ENCODE data around the gene ROR1. TPM values are rescaled to one million over a fixed set of nuclear protein-coding genes. Genes with fewer than 3 reads are reported as not detected.

The ROR1 gene
- total and polyA plus RNA-seq, 2 donors (not counting 1 experiment from before 2014, with no cell fraction given) = 0.46 to 16.0 TPM

DNA sequence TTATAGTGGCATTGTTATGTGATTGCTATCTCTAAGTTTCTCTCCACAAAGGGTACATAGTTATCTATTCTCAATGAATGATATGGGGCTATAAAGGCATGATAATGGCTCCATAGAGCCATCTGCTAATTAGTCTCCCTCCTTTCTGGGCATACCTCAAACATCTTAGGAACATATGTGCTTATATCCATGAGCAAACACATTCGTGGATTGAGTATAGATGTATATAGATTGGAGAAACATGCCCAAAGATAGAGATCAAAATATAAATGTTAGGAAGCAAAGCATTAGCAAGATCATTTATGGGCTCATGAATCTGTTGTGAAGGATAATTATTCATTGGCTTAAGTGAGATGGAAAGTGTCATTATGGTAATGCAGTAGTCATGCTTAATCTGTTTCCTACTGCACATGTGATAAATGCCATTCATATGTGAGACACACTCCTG is 273.8 kb downstream of the ROR1 start:
- Histone ChIP-seq H4K20me1 (ENCODE audit: control insufficient read depth, insufficient read depth, low read length, poor library complexity, severe bottlenecking) (no peaks in the 10 kb centered on the region), H3K9me3 (ENCODE audit: control extremely low read depth in 1 of 3, control insufficient read depth in 2 of 3, insufficient read depth in 1 of 3, low read length in 2 of 3) (no peaks in the 10 kb centered on the region), H3K4me3 (ENCODE audit: control extremely low read depth in 1 of 5, extremely low read depth in 1 of 5, insufficient read depth in 1 of 5, low read depth in 2 of 5, low read length in 4 of 5) (no peak overlapping the region), H3K4me1 (ENCODE audit: control insufficient read depth in 2 of 2, insufficient read depth in 2 of 2, low read length in 2 of 2) (no peaks in the 10 kb centered on the region), H3K36me3 (replicated peaks in 1 of 2; ENCODE audit: control extremely low read depth in 1 of 2, control insufficient read depth in 1 of 2, extremely low read depth in 1 of 2, insufficient read depth in 2 of 2, low read length in 1 of 2) (no peaks in the 10 kb centered on the region), H3K27me3 (replicated peaks in 1 of 4; ENCODE audit: control extremely low read depth in 1 of 4, control insufficient read depth in 3 of 4, insufficient read depth in 4 of 4, low read length in 3 of 4) (no peaks in the 10 kb centered on the region), H3K9ac (ENCODE audit: low read length) (no peak overlapping the region), H2AFZ (ENCODE audit: insufficient read depth, low read depth, low read length, poor library complexity, severe bottlenecking) (no peak overlapping the region), H3K27ac (ENCODE audit: low read length in 2 of 2) (no peak overlapping the region), H3K79me2 (ENCODE audit: control insufficient read depth, insufficient read depth, low read length) (no peaks in the 10 kb centered on the region), H3K4me2 (replicated peaks; ENCODE audit: low read depth, low read length, poor library complexity, severe bottlenecking) (no peak overlapping the region)
- ChIA-PET CTCF (no interaction called here), POLR2A (no interaction called here)
- Mint-ChIP-seq H3K4me3 (no peak overlapping the region), H3K9me3 (ENCODE audit: insufficient read depth) (no peaks in the 10 kb centered on the region), H3K27me3 (peaks cover 9% of the 10 kb centered on the region), H3K4me1 (no peaks in the 10 kb centered on the region), H3K27ac (no peak overlapping the region)
- no CpG with 5 or more reads among the region's 1 CpG for WGBS (ENCODE audit: insufficient coverage)
- intact Hi-C loops (cut with micrococcal nuclease) = no loop called here
- DNase-seq (no peak), ATAC-seq (ENCODE audit: low read depth) (no peak)
- TF ChIP-seq, protein P1, sequence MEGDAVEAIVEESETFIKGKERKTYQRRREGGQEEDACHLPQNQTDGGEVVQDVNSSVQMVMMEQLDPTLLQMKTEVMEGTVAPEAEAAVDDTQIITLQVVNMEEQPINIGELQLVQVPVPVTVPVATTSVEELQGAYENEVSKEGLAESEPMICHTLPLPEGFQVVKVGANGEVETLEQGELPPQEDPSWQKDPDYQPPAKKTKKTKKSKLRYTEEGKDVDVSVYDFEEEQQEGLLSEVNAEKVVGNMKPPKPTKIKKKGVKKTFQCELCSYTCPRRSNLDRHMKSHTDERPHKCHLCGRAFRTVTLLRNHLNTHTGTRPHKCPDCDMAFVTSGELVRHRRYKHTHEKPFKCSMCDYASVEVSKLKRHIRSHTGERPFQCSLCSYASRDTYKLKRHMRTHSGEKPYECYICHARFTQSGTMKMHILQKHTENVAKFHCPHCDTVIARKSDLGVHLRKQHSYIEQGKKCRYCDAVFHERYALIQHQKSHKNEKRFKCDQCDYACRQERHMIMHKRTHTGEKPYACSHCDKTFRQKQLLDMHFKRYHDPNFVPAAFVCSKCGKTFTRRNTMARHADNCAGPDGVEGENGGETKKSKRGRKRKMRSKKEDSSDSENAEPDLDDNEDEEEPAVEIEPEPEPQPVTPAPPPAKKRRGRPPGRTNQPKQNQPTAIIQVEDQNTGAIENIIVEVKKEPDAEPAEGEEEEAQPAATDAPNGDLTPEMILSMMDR (IDR thresholded peaks at IDR 0.05) = no peak
- no peak for TF ChIP-seq EZH2 (IDR thresholded peaks at IDR 0.05; ENCODE audit: borderline replicate concordance, insufficient read depth, low read depth, low read length, poor library complexity, severe bottlenecking)

- intact Hi-C loops (cut with micrococcal nuclease) = loop anchor here (5.0 kb wide), 1 partner anchor 43 kb away; no protein-coding TSS in a partner anchor
- Mint-ChIP-seq H3K27me3 (no peaks in the 10 kb centered on the region), H3K4me3 (no peak overlapping the region), H3K9me3 (ENCODE audit: insufficient read depth) (no peaks in the 10 kb centered on the region), H3K27ac (no peak overlapping the region), H3K4me1 (no peaks in the 10 kb centered on the region)
- CTCF ChIA-PET = no interaction called here
- no peak overlapping the region for H3K4me3 ChIP-seq (ENCODE audit: control extremely low read depth in 1 of 5, extremely low read depth in 1 of 5, insufficient read depth in 1 of 5, low read depth in 2 of 5, low read length in 4 of 5)
- H3K9me3 ChIP-seq (ENCODE audit: control extremely low read depth in 1 of 3, control insufficient read depth in 2 of 3, insufficient read depth in 1 of 3, low read length in 2 of 3) = no peaks in the 10 kb centered on the region
- no peaks in the 10 kb centered on the region for H3K79me2 ChIP-seq (ENCODE audit: control insufficient read depth, insufficient read depth, low read length)
- H3K4me1 ChIP-seq (ENCODE audit: control insufficient read depth in 2 of 2, insufficient read depth in 2 of 2, low read length in 2 of 2) = no peaks in the 10 kb centered on the region
- no peak overlapping the region for H3K9ac ChIP-seq (ENCODE audit: low read length)
- no peak for ATAC-seq (ENCODE audit: low read depth)
- H3K27ac ChIP-seq (ENCODE audit: low read length in 2 of 2) = no peak overlapping the region
- no peaks in the 10 kb centered on the region for H4K20me1 ChIP-seq (ENCODE audit: control insufficient read depth, insufficient read depth, low read length, poor library complexity, severe bottlenecking)
- TF ChIP-seq EZH2 (IDR thresholded peaks at IDR 0.05; ENCODE audit: borderline replicate concordance, insufficient read depth, low read depth, low read length, poor library complexity, severe bottlenecking) = no peak
- TF ChIP-seq, protein P1 (IDR thresholded peaks at IDR 0.05) = no peak
- H3K36me3 ChIP-seq (replicated peaks in 1 of 2; ENCODE audit: control extremely low read depth in 1 of 2, control insufficient read depth in 1 of 2, extremely low read depth in 1 of 2, insufficient read depth in 2 of 2, low read length in 1 of 2) = no peaks in the 10 kb centered on the region
- no peak overlapping the region for H2AFZ ChIP-seq (ENCODE audit: insufficient read depth, low read depth, low read length, poor library complexity, severe bottlenecking)
- no peak overlapping the region for H3K4me2 ChIP-seq (replicated peaks; ENCODE audit: low read depth, low read length, poor library complexity, severe bottlenecking)
- 96% methylated on average over 5 of the region's 9 CpGs for WGBS (ENCODE audit: insufficient coverage)
- DNase-seq = no peak
- POLR2A ChIA-PET = no interaction called here
- H3K27me3 ChIP-seq (replicated peaks in 1 of 4; ENCODE audit: control extremely low read depth in 1 of 4, control insufficient read depth in 3 of 4, insufficient read depth in 4 of 4, low read length in 3 of 4) = no peaks in the 10 kb centered on the region
Observed at GRCh38 chr1:64049900-64050540, 276.2 kb downstream of the ROR1 start.
